HG03135 (cell line): ENCODE results near the gene FRMPD3.

Experiments used
- ATAC-seq: cut with Tn5 transposase; IDR thresholded peaks from one replicate; pipeline ENCODE4 v1.9.1; 2021; ENCODE audit warnings: mild to moderate bottlenecking, moderate library complexity; ENCODE audit not compliant: unreplicated experiment

FRMPD3 gene

GRCh38 chrX:107477406-107477805 lies 28.0 kb downstream of the FRMPD3 start:
- no peak for ATAC-seq

GRCh38 chrX:107480272-107480671 lies 30.8 kb downstream of the FRMPD3 start:
- ATAC-seq = no peak

GRCh38 chrX:107482046-107482445 lies 32.6 kb downstream of the FRMPD3 start:
- ATAC-seq = no peak

- ATAC-seq = no peak
Measured at GRCh38 chrX:107484002-107484726, 34.7 kb downstream of the FRMPD3 start.

GRCh38 chrX:107485013-107485412 lies 35.6 kb downstream of the FRMPD3 start:
- no peak for ATAC-seq

- no peak for ATAC-seq
Measured at GRCh38 chrX:107493141-107493540, 43.7 kb downstream of the FRMPD3 start.

- ATAC-seq = no peak
Measured at GRCh38 chrX:107496786-107497185, 47.3 kb downstream of the FRMPD3 start.
